ENCODE data around the gene FOXF1. TPM values are rescaled to one million over a fixed set of nuclear protein-coding genes. Genes with fewer than 3 reads are reported as not detected.

The FOXF1 gene
- not detected in 5 replicates for total RNA-seq (2022; extraction: Qiagen RNA extraction; ENCODE audit: low read depth)

GRCh38 chr16:86510465-86511261 lies at the start of gene FOXF1:
TSS of gene FOXF1 (plus strand) at chr16:86510527. CDS start at chr16:86510570, 43 bp downstream.

GRCh38 chr16:86554917-86555703 lies 44.8 kb downstream of the FOXF1 start, which contains the start of gene MTHFSD:
TSS of gene MTHFSD (minus strand) at chr16:86555235. CDS start at chr16:86555184, 51 bp downstream.

Other genes starting within 250 kb of the FOXF1 start
- 10.0 to 13.3 TPM (median 11.1 TPM) in 5 replicates for gene MTHFSD, start 44.7 kb downstream of the FOXF1 start, total RNA-seq (2022; extraction: Qiagen RNA extraction; ENCODE audit: low read depth)
- gene FOXC2, start 56.3 kb downstream of the FOXF1 start, total RNA-seq (2022; extraction: Qiagen RNA extraction; ENCODE audit: low read depth) = 2.7 to 4.0 TPM (median 3.8 TPM) in 5 replicates
- gene FOXL1, start 68.0 kb downstream of the FOXF1 start, total RNA-seq (2022; extraction: Qiagen RNA extraction; ENCODE audit: low read depth) = 0.56 to 2.1 TPM (median 1.5 TPM) in 5 replicates

Data from A549 treated with ZK216348 at 1 μM for 4 hours (cell line).